PC-9 (cell line): Measurements from ENCODE around the gene CUZD1. TPM values are rescaled to one million over a fixed set of nuclear protein-coding genes. Genes with fewer than 3 reads are reported as not detected.
"Not testable (repeated sequence)": the region's sequence is repeated elsewhere in the genome, so short reads cannot be mapped to it uniquely, and the experiment has no call there.

Experiments
- BruUV-seq: library from RNA; stranded (reverse); fragments of 400-500 nt; replicated peaks from 2 replicates; lab custom pipeline; 2021; lab: Mats Ljungman, UMichigan
- CTCF ChIA-PET: fragments of 300-600 bp; sonication (Branson Sonifier 250); formaldehyde crosslinking; loops from one replicate; lab custom pipeline; 2022; ENCODE audit warnings: antibody characterized with exemption; lab: Charles Lee
- POLR2A ChIA-PET: fragments of 300-600 bp; sonication (Branson Sonifier 250); formaldehyde crosslinking; loops from one replicate; lab custom pipeline; 2022; ENCODE audit warnings: antibody characterized with exemption; ENCODE audit not compliant: unreplicated experiment; lab: Charles Lee
- DNase-seq, 2 experiments: peaks; one replicate each; pipeline versions ENCODE4 v3.0.0 to v3.0.0-alpha.2; 2015 to 2022; ENCODE audit warnings: mixed read lengths in 1 of 2
- H2AFZ ChIP-seq: fragments of 200-600 bp; sonication (generic); 2 replicates; pipeline ENCODE4 v1.8.1; 2017; ENCODE audit warnings: antibody characterized with exemption
- H3F3A ChIP-seq: fragments of 200-600 bp; sonication (generic); 2 replicates; pipeline ENCODE4 v1.8.1; 2017; ENCODE audit warnings: antibody characterized with exemption, mild to moderate bottlenecking, low read depth; ENCODE audit not compliant: insufficient read depth
- H3K27ac ChIP-seq: fragments of 200-600 bp; sonication (generic); 2 replicates; pipeline ENCODE4 v1.6.1; 2016; ENCODE audit warnings: mixed run types
- H3K27me3 ChIP-seq: fragments of 200-600 bp; sonication (generic); 2 replicates; pipeline ENCODE4 v1.6.1; 2016; ENCODE audit warnings: low read depth, mixed run types; ENCODE audit not compliant: insufficient read depth
- H3K36me3 ChIP-seq: fragments of 200-600 bp; sonication (generic); 2 replicates; pipeline ENCODE4 v1.6.1; 2016; ENCODE audit warnings: low read depth, mixed run types
- H3K4me1 ChIP-seq: fragments of 200-600 bp; sonication (generic); replicated peaks from 2 replicates; pipeline ENCODE4 v1.6.1; 2016; ENCODE audit warnings: mixed run types; ENCODE audit not compliant: insufficient read depth
- H3K4me2 ChIP-seq: fragments of 200-600 bp; sonication (generic); 2 replicates; pipeline ENCODE4 v1.6.1; 2017; ENCODE audit warnings: mixed run types
- H3K4me3 ChIP-seq: fragments of 200-600 bp; sonication (generic); 2 replicates; pipeline ENCODE4 v1.6.1; 2016; ENCODE audit warnings: mixed run types
- H3K79me2 ChIP-seq: fragments of 200-600 bp; sonication (generic); 2 replicates; pipeline ENCODE4 v1.6.1; 2017; ENCODE audit warnings: low read depth, mixed run types
- H3K9me2 ChIP-seq: fragments of 200-600 bp; sonication (generic); 2 replicates; pipeline ENCODE4 v1.8.1; 2017; ENCODE audit warnings: mild to moderate bottlenecking; ENCODE audit not compliant: insufficient read depth
- H3K9me3 ChIP-seq: fragments of 200-600 bp; sonication (generic); 2 replicates; pipeline ENCODE4 v1.8.1; 2016; ENCODE audit warnings: low read depth; ENCODE audit not compliant: insufficient read depth
- H4K20me1 ChIP-seq: fragments of 200-600 bp; sonication (generic); 2 replicates; pipeline ENCODE4 v1.8.1; 2017; ENCODE audit not compliant: insufficient read depth
- EZH2 ChIP-seq: fragments of 200-600 bp; sonication (generic); IDR thresholded peaks from 2 replicates; pipeline ENCODE4 v1.8.0; 2017; ENCODE audit warnings: antibody characterized with exemption, low read depth
- intact Hi-C: fragments of 100-400 bp; cut with micrococcal nuclease; formaldehyde crosslinking; loops from one replicate; pipeline ENCODE4 v1.10.0; 2022; ENCODE audit not compliant: unreplicated experiment
- total RNA-seq: library from RNA; stranded (reverse); gene quantifications from 2 replicates; pipeline ENCODE4 v1.2.3, GENCODE V29; 2021
- TF ChIP-seq, protein P1 (sequence below): fragments of 200-600 bp; sonication (generic); conservative IDR thresholded peaks from 2 replicates; pipeline ENCODE4 v1.6.1; 2017; ENCODE audit warnings: mixed run types, antibody characterized with exemption, mild to moderate bottlenecking, moderate library complexity

The CUZD1 gene
- total RNA-seq, 1 experiment from 2014 or later = 2.0 TPM

DNA sequence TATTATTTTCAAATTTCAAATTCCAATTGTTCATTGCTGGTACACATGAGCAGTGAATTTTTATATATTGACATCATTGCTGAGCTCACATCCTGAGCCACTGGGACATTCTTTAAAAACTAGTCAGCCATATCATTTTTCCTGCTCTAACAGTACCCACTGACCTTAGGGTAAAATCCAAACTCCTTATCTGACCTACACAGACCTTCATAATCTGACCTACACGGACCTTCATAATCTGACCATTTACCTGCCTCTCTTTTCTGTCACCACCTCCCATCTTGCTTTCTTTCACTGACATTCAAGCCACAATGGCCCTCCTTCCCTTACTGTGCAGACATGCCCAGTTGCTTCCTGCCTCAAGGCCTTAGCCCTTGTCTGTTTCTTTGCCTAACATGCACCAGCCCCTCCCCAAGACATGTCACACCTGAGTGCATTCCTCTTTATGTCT lies 16.1 kb upstream of the CUZD1 start:
- H3K9me2 ChIP-seq = no peaks in the 10 kb centered on the region
- ChIA-PET CTCF (no interaction called here), POLR2A (no interaction called here)
- no peak overlapping the region for H2AFZ ChIP-seq
- H3F3A ChIP-seq = no peaks in the 10 kb centered on the region
- no peaks in the 10 kb centered on the region for H4K20me1 ChIP-seq
- no peaks in the 10 kb centered on the region for H3K36me3 ChIP-seq
- no peak overlapping the region for H3K4me2 ChIP-seq
- BruUV-seq = TSS peak; percentile 22
- no peak for DNase-seq
- H3K4me3 ChIP-seq = no peak overlapping the region
- H3K4me1 ChIP-seq = peaks cover 25% of the 10 kb centered on the region
- no peak overlapping the region for H3K27ac ChIP-seq
- intact Hi-C loops = no loop called here
- H3K79me2 ChIP-seq = peaks cover 29% of the 10 kb centered on the region
- no peak for TF ChIP-seq EZH2
- TF ChIP-seq, protein P1, sequence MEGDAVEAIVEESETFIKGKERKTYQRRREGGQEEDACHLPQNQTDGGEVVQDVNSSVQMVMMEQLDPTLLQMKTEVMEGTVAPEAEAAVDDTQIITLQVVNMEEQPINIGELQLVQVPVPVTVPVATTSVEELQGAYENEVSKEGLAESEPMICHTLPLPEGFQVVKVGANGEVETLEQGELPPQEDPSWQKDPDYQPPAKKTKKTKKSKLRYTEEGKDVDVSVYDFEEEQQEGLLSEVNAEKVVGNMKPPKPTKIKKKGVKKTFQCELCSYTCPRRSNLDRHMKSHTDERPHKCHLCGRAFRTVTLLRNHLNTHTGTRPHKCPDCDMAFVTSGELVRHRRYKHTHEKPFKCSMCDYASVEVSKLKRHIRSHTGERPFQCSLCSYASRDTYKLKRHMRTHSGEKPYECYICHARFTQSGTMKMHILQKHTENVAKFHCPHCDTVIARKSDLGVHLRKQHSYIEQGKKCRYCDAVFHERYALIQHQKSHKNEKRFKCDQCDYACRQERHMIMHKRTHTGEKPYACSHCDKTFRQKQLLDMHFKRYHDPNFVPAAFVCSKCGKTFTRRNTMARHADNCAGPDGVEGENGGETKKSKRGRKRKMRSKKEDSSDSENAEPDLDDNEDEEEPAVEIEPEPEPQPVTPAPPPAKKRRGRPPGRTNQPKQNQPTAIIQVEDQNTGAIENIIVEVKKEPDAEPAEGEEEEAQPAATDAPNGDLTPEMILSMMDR = no peak
- H3K27me3 ChIP-seq = no peaks in the 10 kb centered on the region
- no peaks in the 10 kb centered on the region for H3K9me3 ChIP-seq

- H3K4me1 ChIP-seq = peaks cover 15% of the 10 kb centered on the region
- H3K4me2 ChIP-seq = no peak overlapping the region
- POLR2A ChIA-PET = no interaction called here
- no peak overlapping the region for H3K4me3 ChIP-seq
- H3K79me2 ChIP-seq = peaks cover 14% of the 10 kb centered on the region
- DNase-seq = no peak
- BruUV-seq = no TSS peak
- no peaks in the 10 kb centered on the region for H3K9me3 ChIP-seq
- no peaks in the 10 kb centered on the region for H3F3A ChIP-seq
- no peak overlapping the region for H3K27ac ChIP-seq
- TF ChIP-seq, protein P1 = no peak
- TF ChIP-seq EZH2 = no peak
- H3K9me2 ChIP-seq = no peaks in the 10 kb centered on the region
- intact Hi-C loops = no loop called here
- H2AFZ ChIP-seq = no peak overlapping the region
- H4K20me1 ChIP-seq = no peaks in the 10 kb centered on the region
- CTCF ChIA-PET = no interaction called here
- no peaks in the 10 kb centered on the region for H3K27me3 ChIP-seq
- H3K36me3 ChIP-seq = no peaks in the 10 kb centered on the region
Observed at GRCh38 chr10:122859527-122859926, 13.9 kb upstream of the CUZD1 start.

GRCh38 chr10:122858042-122858441 lies 12.4 kb upstream of the CUZD1 start:
- DNase-seq, H3K36me3 ChIP-seq, POLR2A ChIA-PET, H2AFZ ChIP-seq, H3K79me2 ChIP-seq, H3F3A ChIP-seq, H3K9me3 ChIP-seq, H3K4me2 ChIP-seq, BruUV-seq, H3K27me3 ChIP-seq, CTCF ChIA-PET, H3K9me2 ChIP-seq, H3K4me3 ChIP-seq, H3K27ac ChIP-seq, intact Hi-C loops, H4K20me1 ChIP-seq: not testable (repeated sequence)
- peaks cover 15% of the 10 kb centered on the region for H3K4me1 ChIP-seq

GRCh38 chr10:122856902-122857301 lies 11.2 kb upstream of the CUZD1 start:
- Histone ChIP-seq H3F3A (no peaks in the 10 kb centered on the region), H3K79me2 (no peaks in the 10 kb centered on the region; the same call in 1 of the 2 replicates), H3K36me3 (no peaks in the 10 kb centered on the region), H2AFZ (no peak overlapping the region), H4K20me1 (no peaks in the 10 kb centered on the region), H3K4me2 (no peak overlapping the region), H3K9me3 (no peaks in the 10 kb centered on the region), H3K4me3 (no peak overlapping the region), H3K27ac (no peak overlapping the region), H3K27me3 (no peaks in the 10 kb centered on the region), H3K4me1 (peaks cover 20% of the 10 kb centered on the region), H3K9me2 (no peaks in the 10 kb centered on the region)
- TF ChIP-seq, protein P1 = no peak
- TF ChIP-seq EZH2 = no peak
- ChIA-PET CTCF (no interaction called here), POLR2A (no interaction called here)
- DNase-seq = no peak
- intact Hi-C loops = no loop called here
- no TSS peak for BruUV-seq
